ENCODE data around the gene CACNA1B.
"Not testable (repeated sequence)": the region's sequence is repeated elsewhere in the genome, so short reads cannot be mapped to it uniquely, and the experiment has no call there.

The CACNA1B gene

DNA sequence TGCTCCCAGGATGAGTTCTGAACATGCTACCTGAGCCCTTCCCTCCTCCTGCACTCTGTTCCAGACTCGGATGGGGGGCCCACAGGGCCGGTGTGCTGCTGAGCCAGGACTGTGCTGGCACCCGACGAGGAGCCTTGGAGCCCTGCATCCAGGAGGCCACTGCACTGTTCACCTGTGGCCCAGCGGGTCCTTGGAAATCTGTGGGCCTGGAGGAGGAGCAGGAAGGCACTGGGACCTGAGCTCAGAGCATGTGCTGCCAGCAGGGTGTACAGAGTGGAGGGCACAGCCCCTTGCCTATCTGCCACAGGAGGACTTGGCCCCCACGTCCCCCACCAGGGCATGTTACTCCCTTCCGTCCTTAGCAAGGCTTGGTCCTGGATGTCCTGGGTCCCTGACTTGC lies 265.9 kb downstream of the CACNA1B start:
- DNase-seq (ENCODE audit: low read depth) = not testable (repeated sequence)

DNA sequence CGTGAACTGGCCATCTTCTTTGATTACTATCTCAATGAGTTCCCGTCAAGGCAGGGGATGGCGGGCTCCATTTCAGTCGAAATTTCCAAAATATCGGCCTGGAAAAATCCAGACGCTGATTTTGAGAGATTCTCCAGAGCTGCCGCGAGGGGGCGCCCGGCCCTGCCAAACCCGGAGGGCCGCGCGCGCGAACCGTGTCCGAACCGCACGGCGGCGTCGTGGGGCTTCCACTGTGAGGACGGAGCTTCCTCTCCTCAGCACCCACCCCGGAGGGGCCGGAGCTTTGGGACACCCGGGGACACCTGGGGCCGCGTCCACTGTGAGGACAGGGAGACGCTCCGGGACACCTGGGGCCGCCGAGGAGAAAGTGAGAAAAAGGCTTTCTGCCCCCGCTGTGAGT lies 270.0 kb downstream of the CACNA1B start:
- not testable (repeated sequence) for DNase-seq (ENCODE audit: low read depth)

DNA sequence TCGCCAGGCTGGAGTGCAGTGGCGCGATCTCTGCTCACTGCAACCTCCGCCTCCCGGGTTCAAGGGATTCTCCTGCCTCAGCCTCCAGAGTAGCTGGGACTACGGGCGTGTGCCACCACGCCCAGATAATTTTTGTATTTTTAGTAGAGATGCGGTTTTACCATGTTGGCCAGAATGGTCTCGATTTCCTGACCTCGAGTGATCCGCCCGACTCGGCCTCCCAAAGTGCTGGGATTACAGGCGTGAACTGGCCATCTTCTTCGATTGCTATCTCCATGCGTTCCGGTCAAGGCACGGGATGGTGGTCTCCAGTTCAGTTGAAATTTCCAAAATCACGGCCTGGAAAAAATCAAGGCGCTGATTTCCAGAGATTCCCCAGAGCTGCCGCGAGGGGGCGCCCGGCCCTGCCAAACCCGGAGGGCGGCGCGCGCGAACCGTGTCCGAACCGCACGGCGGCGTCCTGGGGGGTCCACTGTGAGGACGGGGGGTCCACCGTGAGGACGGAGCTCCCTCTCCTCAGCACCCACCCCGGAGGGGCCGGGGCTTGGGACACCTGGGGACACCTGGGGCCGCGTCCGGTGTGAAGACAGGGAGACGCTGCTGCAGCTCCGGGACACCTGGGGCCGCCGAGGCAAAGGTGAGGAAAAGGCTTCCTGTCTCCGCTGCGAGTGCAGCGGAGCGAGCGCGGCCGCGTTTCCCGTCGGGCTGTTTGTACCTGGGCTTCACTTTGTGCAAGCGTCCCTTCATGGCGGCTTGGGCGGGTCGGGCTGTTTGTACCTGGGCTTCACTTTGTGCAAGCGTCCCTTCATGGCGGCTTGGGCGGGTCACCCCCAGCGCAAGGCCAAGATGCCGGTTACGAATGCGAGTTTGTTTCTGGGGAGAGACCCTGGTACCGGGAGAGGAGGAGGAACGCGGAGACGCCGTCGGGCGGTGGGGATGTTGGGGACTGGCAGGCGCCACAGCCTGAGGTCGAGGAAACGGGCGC lies 272.4 kb downstream of the CACNA1B start:
- not testable (repeated sequence) for DNase-seq (ENCODE audit: low read depth)

DNA sequence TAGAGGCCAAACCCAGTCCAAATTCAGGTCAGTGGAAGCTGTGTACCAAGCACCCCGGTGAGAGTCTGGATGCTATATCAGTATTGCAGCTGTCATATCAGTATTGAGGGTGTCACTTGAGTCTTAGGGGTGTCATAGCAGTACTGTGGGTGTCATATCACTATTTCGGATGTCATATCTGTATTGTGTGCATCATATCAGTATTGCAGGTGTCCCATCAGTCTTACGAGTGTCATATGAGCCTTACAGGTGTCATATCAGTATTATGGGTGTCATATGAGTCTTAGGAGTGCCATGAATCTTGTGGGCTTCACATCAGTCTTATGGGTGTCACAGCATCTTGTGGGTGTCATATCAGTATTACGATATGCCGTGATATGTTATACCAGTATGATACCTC lies 278.2 kb downstream of the CACNA1B start:
- DNase-seq (ENCODE audit: low read depth) = not testable (repeated sequence)

DNA sequence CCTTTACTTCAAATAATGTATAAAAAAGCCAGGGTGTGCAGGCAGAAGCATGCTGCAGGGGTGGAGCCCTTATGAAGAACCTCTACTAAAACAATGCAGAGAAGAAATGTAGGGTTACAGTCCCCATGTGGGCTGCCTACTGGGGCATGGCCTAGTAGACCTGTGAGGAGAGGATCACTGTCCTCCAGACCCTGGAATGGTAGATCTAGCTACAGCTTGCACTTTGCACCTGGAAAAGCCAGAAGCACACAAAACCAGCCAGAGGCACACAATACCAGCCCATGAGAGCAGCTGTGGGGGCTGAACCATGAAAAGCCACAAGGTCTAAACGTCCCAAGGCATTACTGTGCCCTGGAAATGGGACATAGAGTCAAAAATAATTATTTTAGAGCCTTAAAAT lies 289.2 kb downstream of the CACNA1B start:
- not testable (repeated sequence) for DNase-seq (ENCODE audit: low read depth)
